Measurements from ENCODE around the gene LARGE1. TPM values are rescaled to one million over a fixed set of nuclear protein-coding genes. Genes with fewer than 3 reads are reported as not detected.
A peak's percentile ranks its signal among the peaks of the same experiment; 100 is the strongest.

LARGE1 gene
- total RNA-seq (2013), result 0.19 TPM
- polyA plus RNA-seq (under 1 TPM in 2 of 3 donors, not detected in 1; 0.05 to 0.13 TPM), polyA minus RNA-seq (under 0.01 and 0.08 TPM in 2 replicates), total RNA-seq (0.12 to 5.9 (median 0.65) reads per million in 11 experiments)

GRCh38 chr22:33920197-33920540, at the start of gene LARGE1:
TSS of gene LARGE1 (minus strand) at chr22:33920476.
- peak within 1 kb of the TSS; percentile 50 for H2AFZ ChIP-seq (ENCODE audit: insufficient read depth, low read depth, low read length, poor library complexity, severe bottlenecking)
- H3K9me3 ChIP-seq (replicated peaks in 1 of 2; ENCODE audit: control insufficient read depth in 1 of 2, insufficient read depth in 1 of 2, low read length in 2 of 2), result peaks cover 10 to 45% of the 10 kb centered on the region in 2 donors
- Mint-ChIP-seq H3K36me3 (peaks cover 5 to 12% of the 10 kb centered on the region in 2 donors), H3K27me3 (ENCODE audit: low read depth in 3 of 3) (peaks cover 59 to 81% (median 62%) of the 10 kb centered on the region in 3 donors), H3K9me3 (peaks cover 4 to 32% (median 28%) of the 10 kb centered on the region in 7 donors), H3K4me1 (peaks cover 16% of the 10 kb centered on the region), H3K27ac (peak within 1 kb of the TSS in 1 of 7 donors; percentile 42), H3K4me3 (peak within 1 kb of the TSS; percentile 56 to 93)
- intact Hi-C loops (cut with micrococcal nuclease), result no loop called here
- H3K27ac ChIP-seq (ENCODE audit: low read depth in 1 of 2, low read length in 2 of 2), result no peak within 1 kb of the TSS
- no peaks in the 10 kb centered on the region for H3K36me3 ChIP-seq (replicated peaks in 1 of 2; ENCODE audit: control insufficient read depth in 1 of 2, insufficient read depth in 2 of 2, low read length in 2 of 2)
- H4K20me1 ChIP-seq (ENCODE audit: insufficient read depth, low read length), result no peaks in the 10 kb centered on the region
- H3K27me3 ChIP-seq (ENCODE audit: control insufficient read depth in 2 of 2, insufficient read depth in 2 of 2, low read length in 2 of 2), result peaks cover 67 to 70% of the 10 kb centered on the region in 2 donors
- H3K9ac ChIP-seq (ENCODE audit: insufficient read depth, low read length, poor library complexity, severe bottlenecking), result no peak within 1 kb of the TSS
- WGBS (ENCODE audit: insufficient coverage), result under 1% methylated on average over 47 of the region's 47 CpGs
- H3K4me2 ChIP-seq (replicated peaks; ENCODE audit: extremely low read depth, low read length, poor library complexity, severe bottlenecking), result peak within 1 kb of the TSS; percentile 65
- peaks cover 20 to 28% of the 10 kb centered on the region in 2 donors for H3K4me1 ChIP-seq (ENCODE audit: control insufficient read depth in 1 of 2, insufficient read depth in 2 of 2, low read length in 2 of 2)
- no peak for TF ChIP-seq CTCF (IDR thresholded peaks at IDR 0.05)
- no peak for DNase-seq
- H3K4me3 ChIP-seq (replicated peaks in 1 of 3; ENCODE audit: low read depth in 2 of 3, low read length in 3 of 3), result peak within 1 kb of the TSS in 2 of 3 experiments; percentile 27 to 63
- no peaks in the 10 kb centered on the region for H3K79me2 ChIP-seq (ENCODE audit: insufficient read depth, low read length)

GRCh38 chr22:33969045-33969444, 48.8 kb upstream of the LARGE1 start:
- H2AFZ ChIP-seq (ENCODE audit: insufficient read depth, low read depth, low read length, poor library complexity, severe bottlenecking), result no peak overlapping the region
- no peaks in the 10 kb centered on the region for H3K4me1 ChIP-seq (ENCODE audit: control insufficient read depth in 1 of 2, insufficient read depth in 2 of 2, low read length in 2 of 2)
- no peak for DNase-seq
- no peaks in the 10 kb centered on the region for H3K36me3 Mint-ChIP-seq
- peaks cover 0 to 3% of the 10 kb centered on the region in 2 donors for H3K9me3 ChIP-seq (replicated peaks in 1 of 2; ENCODE audit: control insufficient read depth in 1 of 2, insufficient read depth in 1 of 2, low read length in 2 of 2)
- no peaks in the 10 kb centered on the region for H3K79me2 ChIP-seq (ENCODE audit: insufficient read depth, low read length)
- intact Hi-C loops (cut with micrococcal nuclease), result no loop called here
- no peak overlapping the region for H3K4me3 ChIP-seq (replicated peaks in 1 of 3; ENCODE audit: low read depth in 2 of 3, low read length in 3 of 3)
- H3K36me3 ChIP-seq (replicated peaks in 1 of 2; ENCODE audit: control insufficient read depth in 1 of 2, insufficient read depth in 2 of 2, low read length in 2 of 2), result no peaks in the 10 kb centered on the region
- H3K27me3 ChIP-seq (ENCODE audit: control insufficient read depth in 2 of 2, insufficient read depth in 2 of 2, low read length in 2 of 2), result no peaks in the 10 kb centered on the region
- no peak overlapping the region for H3K4me2 ChIP-seq (replicated peaks; ENCODE audit: extremely low read depth, low read length, poor library complexity, severe bottlenecking)
- no peak overlapping the region for H3K4me3 Mint-ChIP-seq
- H3K27ac Mint-ChIP-seq, result no peak overlapping the region
- H3K9me3 Mint-ChIP-seq, result peaks cover 0 to 8% (median 4%) of the 10 kb centered on the region in 7 donors
- no peak overlapping the region for H3K9ac ChIP-seq (ENCODE audit: insufficient read depth, low read length, poor library complexity, severe bottlenecking)
- H4K20me1 ChIP-seq (ENCODE audit: insufficient read depth, low read length), result no peaks in the 10 kb centered on the region
- no peaks in the 10 kb centered on the region for H3K4me1 Mint-ChIP-seq
- no peak overlapping the region for H3K27ac ChIP-seq (ENCODE audit: low read depth in 1 of 2, low read length in 2 of 2)
- H3K27me3 Mint-ChIP-seq (ENCODE audit: low read depth in 3 of 3), result peaks cover 0 to 4% (median 2%) of the 10 kb centered on the region in 3 donors
- TF ChIP-seq CTCF (IDR thresholded peaks at IDR 0.05), result no peak
